Bronchial epithelial cell (primary cell): ENCODE data around the gene RGS19. TPM values are rescaled to one million over a fixed set of nuclear protein-coding genes. Genes with fewer than 3 reads are reported as not detected.

Experiments used
- DNase-seq: peaks from one replicate; pipeline ENCODE4 v3.0.0-alpha.2; 2010; ENCODE audit warnings: low read depth
- FAIRE-seq: peaks from 2 replicates; lab custom pipeline; 2011; peaks lifted over from hg19 to GRCh38; lab: Jason Lieb, UNC
- H3K27me3 ChIP-seq: 2 replicates; pipeline ENCODE4 v1.5.1; 2011; ENCODE audit warnings: low read length; ENCODE audit not compliant: control insufficient read depth, insufficient read depth
- H3K36me3 ChIP-seq: 2 replicates; pipeline ENCODE4 v1.5.1; 2011; ENCODE audit warnings: low read length; ENCODE audit not compliant: control insufficient read depth, insufficient read depth
- H3K4me3 ChIP-seq: 2 replicates; pipeline ENCODE4 v1.5.1; 2011; ENCODE audit warnings: mild to moderate bottlenecking, low read depth, low read length, control low read depth
- CTCF ChIP-seq: IDR thresholded peaks from 2 replicates; pipeline ENCODE4 v1.5.1; 2011; ENCODE audit warnings: mild to moderate bottlenecking, moderate library complexity, low read length, control low read depth, inconsistent platforms; ENCODE audit not compliant: insufficient read depth, severe bottlenecking
- total RNA-seq: library from RNA; depleted of rRNA; stranded (reverse); fragments of >200 nt; gene quantifications from 2 replicates; pipeline ENCODE4 v1.2.1, GENCODE V29; 2014

Gene RGS19
- total RNA-seq, 1 donor from 2014 or later: 6.1 TPM

- peak; percentile 51 for DNase-seq
- Histone ChIP-seq H3K4me3 (no peak overlapping the region), H3K36me3 (no peaks in the 10 kb centered on the region), H3K27me3 (no peaks in the 10 kb centered on the region)
- TF ChIP-seq CTCF: no peak
- FAIRE-seq: no peak
These were observed 20.8 kb downstream of the RGS19 start for GRCh38 chr20:64058536-64058935.

GRCh38 chr20:64057628-64058498, 21.5 kb downstream of the RGS19 start:
- Histone ChIP-seq H3K27me3 (no peaks in the 10 kb centered on the region), H3K36me3 (no peaks in the 10 kb centered on the region), H3K4me3 (no peak overlapping the region)
- FAIRE-seq (no peak), DNase-seq (peak; percentile 38)
- TF ChIP-seq CTCF: peak; percentile 94

GRCh38 chr20:64056889-64057627, 22.3 kb downstream of the RGS19 start:
- Histone ChIP-seq H3K36me3 (no peaks in the 10 kb centered on the region), H3K4me3 (no peak overlapping the region), H3K27me3 (no peaks in the 10 kb centered on the region)
- TF ChIP-seq CTCF: no peak
- FAIRE-seq: no peak
- DNase-seq: no peak

- H3K36me3 ChIP-seq: no peaks in the 10 kb centered on the region
- no peaks in the 10 kb centered on the region for H3K27me3 ChIP-seq
- H3K4me3 ChIP-seq: no peak overlapping the region
- no peak for DNase-seq
- no peak for TF ChIP-seq CTCF
- FAIRE-seq: no peak
These were observed 22.8 kb downstream of the RGS19 start for GRCh38 chr20:64056639-64056888.

GRCh38 chr20:64055893-64056638, 23.3 kb downstream of the RGS19 start:
- TF ChIP-seq CTCF: no peak
- H3K4me3 ChIP-seq: no peak overlapping the region
- H3K27me3 ChIP-seq: peaks cover 2% of the 10 kb centered on the region
- DNase-seq: no peak
- no peaks in the 10 kb centered on the region for H3K36me3 ChIP-seq
- FAIRE-seq: no peak
